Measurements from ENCODE around the gene HCRTR1.

DNA sequence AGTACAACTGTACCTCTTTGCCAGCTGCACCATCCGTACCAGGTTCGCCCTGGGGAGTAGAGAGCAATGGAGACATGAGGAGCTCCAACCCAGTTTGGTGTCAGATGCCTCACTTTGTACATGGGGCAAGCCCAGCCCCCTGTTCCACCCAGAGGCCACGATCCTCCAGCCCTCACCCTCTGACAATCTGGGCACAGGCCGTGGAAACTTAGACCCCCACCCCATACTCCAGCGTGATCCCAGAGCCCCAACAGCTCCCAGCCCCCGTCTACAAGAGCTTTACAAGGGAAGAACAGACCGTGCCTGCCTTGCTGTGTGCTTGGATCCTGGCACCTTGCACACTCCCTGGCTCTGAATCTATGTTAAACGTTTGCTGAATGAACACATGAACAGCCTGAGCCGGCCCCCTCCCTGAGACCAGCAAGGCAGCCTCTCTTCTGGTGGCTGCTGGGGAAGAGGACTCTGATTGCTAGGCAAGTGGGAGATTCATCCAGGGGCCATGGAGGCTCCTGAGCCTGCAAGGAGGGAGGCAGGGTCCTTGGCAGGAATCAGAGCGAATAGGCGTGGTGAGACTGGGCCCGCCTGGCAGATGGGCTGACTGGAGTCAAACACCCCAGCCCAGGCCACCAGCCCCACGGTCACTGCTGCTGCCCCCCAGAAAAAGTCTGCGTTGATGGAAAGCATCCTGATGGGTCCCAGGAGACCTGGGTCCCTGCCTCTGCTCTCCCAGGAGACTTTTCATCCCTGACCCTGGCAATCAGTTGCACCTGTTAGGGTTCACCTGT, 39.7 kb downstream of the HCRTR1 start:
- TF ChIP-seq, protein P1, sequence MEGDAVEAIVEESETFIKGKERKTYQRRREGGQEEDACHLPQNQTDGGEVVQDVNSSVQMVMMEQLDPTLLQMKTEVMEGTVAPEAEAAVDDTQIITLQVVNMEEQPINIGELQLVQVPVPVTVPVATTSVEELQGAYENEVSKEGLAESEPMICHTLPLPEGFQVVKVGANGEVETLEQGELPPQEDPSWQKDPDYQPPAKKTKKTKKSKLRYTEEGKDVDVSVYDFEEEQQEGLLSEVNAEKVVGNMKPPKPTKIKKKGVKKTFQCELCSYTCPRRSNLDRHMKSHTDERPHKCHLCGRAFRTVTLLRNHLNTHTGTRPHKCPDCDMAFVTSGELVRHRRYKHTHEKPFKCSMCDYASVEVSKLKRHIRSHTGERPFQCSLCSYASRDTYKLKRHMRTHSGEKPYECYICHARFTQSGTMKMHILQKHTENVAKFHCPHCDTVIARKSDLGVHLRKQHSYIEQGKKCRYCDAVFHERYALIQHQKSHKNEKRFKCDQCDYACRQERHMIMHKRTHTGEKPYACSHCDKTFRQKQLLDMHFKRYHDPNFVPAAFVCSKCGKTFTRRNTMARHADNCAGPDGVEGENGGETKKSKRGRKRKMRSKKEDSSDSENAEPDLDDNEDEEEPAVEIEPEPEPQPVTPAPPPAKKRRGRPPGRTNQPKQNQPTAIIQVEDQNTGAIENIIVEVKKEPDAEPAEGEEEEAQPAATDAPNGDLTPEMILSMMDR (IDR thresholded peaks at IDR 0.05) = no peak
- TF ChIP-seq POLR2A (IDR thresholded peaks at IDR 0.05) = no peak

Measured in heart left ventricle (tissue), 13 donors.